NCI-H1694 (cell line): ENCODE measurements around the gene TRAK1.

Source experiments
- DNase-seq: peaks from one replicate; lab custom pipeline; 2025; lab: John Stamatoyannopoulos, UW

The TRAK1 gene

DNA sequence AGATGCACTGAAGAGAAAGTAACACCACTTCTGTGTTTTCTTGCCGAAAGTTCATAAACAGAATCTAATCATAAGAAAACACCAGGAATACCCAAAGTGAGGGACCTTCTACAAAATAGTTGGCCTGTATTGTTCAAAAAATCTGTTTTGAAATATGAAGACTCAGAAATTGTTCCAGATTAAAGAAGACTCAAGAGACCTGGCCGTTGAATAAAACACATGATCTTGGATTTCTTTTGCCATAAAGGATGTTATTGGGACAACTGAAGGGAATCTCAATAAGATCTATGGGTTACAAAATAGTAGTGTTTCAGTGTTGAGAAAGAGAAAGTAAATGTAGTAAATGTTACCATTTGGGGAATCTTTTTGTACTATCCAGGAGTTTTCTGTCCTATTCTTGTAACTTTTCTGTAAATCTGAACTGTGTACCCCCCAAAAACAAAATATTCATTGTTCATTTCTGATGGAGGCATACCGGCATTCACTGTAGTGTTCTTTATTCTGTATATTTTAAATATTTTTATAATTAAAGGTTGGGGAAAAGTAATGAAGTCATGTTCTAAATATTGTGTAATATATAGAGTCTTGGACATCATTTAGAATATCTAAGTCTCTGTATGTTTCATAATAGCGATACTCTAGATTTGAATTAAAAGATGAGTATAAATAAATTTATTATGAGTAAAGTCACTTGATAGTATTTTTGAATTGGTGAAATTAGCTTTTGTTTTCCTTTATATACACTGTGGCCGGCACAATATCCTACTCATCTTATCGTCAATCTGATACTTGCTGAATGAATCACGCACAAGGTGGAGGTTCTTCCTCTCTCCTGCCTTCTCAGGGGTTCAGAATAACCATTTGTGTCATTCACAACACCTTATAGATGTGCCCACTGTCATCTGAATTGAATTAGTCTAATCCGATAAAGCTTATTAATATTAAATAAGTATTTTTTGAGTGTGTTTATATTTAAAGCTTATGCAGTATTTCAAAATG lies 66.7 kb downstream of the TRAK1 start:
- DNase-seq = no peak

DNA sequence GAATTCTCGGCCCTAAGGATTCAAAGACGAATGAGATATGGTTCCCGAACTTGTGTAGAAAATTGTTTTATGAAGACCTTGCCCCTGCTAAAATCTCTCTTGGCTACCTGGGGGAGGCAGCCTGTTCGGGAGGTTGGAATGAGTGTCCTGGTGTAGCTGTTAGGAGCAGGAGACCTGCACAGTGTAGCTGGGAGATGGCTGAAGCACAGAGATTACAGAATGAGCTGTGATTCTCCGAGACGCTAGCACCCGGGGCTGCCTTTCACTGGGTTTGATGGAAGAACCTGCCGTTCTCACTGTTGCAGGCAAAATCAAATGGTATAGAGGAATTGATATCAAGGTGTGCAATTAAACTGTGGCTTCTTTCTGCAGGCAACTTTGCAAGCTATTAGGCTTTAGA lies 68.0 kb downstream of the TRAK1 start:
- no peak for DNase-seq

DNA sequence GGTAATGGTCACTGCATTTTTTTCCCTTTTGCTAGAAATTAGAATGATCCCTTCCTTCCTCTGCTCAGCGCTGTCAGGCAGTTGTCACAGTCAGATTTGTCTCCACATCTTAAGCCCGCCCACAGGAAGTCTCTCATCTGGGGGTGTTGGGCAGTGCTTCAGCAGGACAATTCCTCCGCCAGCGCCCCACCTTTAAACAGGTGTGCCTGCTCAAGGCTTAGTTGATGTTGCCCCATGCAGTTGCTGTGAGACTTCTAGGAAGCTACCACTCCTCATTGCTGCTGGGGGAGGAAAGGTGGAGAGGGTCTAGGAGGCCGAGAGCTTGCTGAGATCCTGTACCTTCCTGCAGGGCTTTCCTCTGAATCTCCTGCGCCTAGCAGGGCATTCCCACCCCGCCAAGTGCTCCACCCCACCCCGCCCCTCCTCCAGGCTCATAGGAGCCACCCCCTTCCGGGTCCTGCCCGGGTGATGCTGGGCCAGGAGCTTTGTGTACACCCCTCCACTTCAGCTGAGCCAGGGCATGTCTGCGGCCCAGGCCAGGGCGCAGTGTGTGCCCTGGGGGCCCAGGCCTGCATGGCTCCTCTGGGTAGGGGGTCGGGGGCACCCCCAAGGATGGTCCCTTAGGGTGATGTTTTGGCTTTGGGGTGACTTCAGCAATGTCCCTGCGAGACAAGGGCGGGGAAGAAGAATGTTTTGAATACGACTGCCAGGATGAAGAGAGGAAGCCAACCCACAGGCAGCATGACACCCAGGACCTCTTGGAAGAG lies 68.7 kb downstream of the TRAK1 start:
- DNase-seq = no peak

DNA sequence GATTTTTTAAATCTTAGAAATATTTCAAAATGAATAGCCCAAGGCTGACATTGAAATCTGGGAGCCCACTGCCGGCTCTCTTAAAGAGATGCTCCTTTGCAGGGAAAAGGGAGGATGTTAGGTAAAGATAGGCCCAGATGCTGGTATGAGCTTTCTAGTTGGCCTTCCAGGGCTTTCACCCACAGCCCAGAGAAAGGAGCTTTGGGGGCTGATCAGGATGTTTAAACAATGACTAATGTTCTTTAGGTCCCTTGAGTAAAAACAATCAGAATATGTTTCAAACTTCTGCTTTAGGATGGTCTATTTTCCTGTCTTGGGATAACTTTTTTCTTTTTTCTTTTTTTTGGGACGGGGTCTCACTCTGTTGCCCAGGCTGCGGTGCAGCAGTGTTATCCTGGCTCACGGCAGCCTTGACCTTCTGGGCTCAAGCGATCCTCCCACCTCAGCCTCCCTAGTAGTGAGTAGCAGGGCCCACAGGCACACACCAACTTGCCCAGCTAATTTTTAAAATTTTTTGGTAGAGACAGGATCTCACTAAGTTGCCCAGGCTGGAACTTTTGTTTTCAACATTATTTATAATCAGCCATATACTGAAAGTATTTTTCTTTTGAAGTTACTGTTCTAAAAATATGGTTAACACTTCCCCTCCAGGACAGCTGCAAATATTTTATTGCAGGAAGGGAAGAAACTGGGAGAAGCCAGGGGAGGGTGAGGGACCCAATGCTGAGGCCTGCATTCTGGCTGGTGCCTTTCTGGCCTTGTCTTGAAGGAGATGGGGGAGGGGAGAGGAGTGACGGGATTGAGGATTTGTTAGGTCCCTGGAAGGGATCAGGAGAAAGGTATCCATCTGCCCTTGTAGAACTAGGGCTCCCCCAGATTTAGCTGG lies 70.1 kb downstream of the TRAK1 start:
- DNase-seq = no peak

DNA sequence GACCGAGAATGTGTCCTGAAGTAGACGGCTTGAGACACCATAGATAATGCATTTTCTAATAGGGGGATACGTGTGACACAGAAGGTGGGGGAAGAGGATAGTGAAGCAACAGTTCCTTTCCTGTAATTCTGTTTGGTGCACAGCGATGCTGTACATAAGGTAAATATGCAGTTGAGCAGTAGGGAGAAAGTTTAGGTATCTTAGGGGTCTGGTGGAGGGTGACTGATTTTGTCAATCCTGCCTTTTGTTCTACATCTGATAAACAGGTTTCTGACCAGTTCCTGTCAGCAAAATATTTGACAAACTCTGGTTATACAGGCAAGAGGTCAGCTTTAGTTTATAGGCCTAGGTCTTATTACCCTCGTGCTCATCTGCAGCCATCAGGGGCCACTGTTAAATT lies 71.3 kb downstream of the TRAK1 start:
- DNase-seq = no peak

DNA sequence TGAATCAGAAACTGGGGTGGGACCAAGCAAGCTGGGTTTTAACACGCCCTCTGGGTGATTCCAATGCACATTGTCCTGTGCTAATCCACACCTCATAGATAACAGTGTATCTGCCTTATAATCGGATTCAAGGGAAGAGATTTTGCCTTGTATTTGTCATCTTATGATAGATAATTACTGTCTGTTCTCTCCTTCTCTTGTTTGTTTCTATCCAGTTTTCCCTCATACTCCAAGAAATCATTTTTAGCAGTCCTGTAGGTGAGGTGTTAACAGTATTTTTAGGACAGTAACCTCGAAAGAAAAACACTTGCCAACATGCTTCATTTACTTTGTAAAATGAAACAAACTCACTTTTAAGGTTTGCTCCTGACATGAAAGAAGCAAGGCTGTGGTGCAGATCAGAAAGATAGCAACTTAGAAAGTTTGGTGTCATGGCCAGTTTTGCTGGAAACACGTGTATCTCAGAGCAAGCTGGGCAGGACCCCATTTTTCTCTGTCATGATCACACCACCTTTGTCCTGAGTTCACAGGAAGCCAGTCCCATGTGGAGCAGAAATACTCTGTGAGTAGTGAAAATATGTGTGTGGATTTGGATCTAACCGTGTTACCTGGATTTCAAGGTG lies 72.6 kb downstream of the TRAK1 start:
- no peak for DNase-seq

DNA sequence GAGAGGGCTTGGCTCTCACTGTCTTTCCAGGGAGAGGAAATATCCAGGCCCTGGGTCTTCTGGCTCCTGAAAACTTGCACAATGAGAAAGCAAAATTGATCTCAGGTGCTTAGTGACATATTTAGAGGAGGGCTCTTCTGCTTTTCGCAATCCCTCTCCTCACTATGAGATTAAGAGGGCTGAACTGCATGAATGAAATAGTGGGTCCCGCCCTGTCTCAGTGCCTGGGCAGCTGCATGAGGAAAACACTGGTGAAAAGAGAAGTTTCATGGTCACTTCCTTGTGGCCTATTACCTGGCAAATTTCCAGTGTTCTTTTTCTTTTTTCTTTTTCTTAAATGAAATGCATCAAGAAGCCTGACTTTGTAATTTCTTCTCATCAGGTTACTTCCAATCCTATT lies 73.5 kb downstream of the TRAK1 start:
- no peak for DNase-seq

DNA sequence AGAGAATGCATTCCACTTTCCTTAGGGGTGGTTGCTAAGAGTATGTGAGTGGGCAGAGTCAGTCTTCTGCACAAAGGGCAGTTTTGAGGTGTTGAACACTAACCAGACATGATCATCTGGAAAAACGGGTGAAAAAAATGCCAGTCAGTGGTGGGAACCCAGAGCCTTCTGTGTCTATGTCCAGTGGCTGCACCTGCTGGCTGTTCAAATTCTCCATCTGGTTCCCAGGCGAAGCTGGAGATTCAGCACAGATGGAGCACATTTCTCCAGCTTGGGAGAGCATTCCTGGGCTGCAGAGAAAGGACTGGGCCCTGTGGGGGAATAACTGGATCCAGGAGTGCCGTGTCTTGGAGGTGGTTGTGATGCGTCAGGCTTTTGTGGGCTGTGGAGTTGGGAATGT lies 74.1 kb downstream of the TRAK1 start:
- no peak for DNase-seq

DNA sequence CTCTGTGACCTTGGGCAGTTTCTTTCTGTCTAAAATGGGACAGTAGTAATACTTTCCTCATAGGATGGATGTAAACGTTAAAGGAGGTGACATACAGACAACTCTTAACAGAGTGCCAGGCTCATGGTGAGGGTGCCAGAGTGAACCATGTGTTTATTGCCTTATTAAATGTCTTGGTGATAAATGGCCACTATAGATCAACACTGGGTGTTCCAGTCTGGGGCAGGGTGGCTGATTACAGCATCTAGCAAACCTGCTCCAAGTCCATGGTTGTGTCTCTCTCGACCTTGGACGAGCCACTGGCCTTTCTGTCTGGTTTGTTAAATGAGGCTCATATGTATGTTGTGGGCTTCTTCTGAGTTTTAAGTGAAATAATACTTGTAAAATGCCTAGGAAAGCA lies 75.1 kb downstream of the TRAK1 start:
- no peak for DNase-seq

DNA sequence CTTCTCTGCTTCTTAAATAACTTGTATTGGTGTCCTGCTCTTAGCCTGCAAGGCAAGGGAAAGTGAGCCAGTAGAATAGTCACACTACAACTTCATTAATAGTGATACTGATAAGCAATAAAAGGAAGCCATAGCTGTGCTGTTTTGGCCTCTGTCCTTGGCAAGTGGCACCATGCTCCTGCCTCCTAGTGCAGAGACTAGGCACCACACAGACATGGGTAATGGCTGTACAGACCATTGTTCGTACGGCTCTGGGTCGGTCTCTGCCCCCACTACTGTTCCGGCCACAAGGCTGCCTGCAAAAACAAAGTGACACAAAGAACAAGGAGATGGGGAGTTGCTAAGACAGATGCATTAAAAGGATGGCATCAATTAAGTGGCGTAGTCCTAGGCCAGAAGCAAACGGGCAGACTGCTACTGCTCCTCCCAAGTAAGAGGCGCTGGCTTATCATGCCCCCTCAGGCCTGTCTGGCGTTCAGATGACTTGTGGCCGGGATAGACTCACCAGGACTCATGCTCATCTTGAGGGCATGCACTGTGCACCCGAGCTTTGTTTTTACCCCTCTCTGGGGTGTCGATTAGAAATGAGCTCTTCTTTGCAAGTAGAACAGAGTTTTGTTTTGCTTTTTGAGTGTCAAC lies 75.6 kb downstream of the TRAK1 start:
- DNase-seq = no peak

DNA sequence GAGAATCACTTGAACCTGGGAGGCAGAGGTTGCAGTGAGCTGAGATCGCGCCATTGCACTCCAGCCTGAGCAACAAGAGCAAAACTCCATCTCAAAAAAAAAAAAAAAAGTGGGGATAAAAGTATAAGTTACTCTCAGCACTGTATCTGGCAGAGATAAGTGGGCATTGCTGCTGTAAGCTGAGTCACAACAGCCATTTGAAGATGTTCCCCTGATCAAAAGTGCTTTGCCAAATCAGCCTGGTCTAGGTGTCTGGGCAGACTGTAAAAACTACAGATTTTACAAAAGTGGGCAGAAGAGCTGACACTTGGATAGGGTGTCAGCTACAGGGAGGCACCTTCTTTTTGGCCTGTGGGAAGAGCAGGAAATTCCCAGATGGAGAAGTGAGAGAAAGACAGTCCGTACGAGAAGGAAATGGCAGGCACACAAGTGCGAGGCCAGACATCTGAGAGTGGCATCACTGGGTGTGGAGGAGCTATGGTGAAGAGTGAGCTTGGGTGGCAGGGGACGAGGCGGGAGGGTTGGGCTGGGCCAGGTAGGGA lies 78.5 kb downstream of the TRAK1 start:
- DNase-seq = no peak

DNA sequence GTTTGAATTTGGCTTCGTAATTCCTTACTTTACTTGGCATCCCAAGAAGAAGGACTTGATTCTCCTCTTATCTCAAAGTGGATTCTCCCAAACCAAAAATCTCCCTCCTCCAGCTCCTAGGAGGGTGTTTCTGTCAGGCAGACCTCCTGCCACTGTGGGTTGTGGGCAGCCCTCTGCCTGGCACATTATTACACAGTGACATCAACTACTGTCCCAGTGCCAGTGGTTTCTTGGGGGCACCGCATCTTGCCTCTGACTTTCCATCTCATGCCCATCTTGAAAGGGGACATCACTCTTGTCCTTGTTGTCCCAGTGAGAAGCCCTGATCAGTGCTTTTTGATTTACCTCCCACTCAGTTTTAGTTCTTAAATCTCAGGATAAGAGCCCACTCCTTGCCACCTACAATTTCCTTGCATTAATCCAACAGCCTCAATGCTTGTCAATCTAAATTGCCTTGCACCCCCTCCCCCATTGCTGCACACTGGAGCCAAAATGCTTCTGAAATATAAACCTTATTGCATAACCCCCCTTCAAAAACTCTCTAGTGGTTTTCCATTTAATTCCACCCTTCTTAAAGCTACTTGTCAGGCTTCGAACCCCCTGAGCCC lies 81.0 kb downstream of the TRAK1 start:
- no peak for DNase-seq

DNA sequence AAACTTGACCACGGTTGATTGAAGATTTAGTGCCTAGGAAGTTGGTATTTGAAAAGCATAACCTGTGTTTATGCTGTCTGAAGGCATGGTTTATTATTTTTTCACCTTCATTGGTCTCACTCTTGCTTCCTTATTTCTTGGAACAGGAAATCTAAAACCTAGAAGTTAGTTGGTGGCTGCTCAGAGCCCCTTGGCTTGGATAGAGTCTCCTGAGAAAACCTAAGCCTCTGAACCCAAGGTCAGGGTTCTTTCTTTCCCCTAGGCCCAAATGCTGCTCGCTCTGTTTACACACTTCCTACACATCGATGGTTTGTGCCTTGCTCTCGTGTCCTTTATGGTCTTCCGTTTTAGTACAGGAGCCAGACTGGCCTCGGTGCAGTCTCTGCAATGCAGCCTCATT lies 82.2 kb downstream of the TRAK1 start:
- DNase-seq = no peak

DNA sequence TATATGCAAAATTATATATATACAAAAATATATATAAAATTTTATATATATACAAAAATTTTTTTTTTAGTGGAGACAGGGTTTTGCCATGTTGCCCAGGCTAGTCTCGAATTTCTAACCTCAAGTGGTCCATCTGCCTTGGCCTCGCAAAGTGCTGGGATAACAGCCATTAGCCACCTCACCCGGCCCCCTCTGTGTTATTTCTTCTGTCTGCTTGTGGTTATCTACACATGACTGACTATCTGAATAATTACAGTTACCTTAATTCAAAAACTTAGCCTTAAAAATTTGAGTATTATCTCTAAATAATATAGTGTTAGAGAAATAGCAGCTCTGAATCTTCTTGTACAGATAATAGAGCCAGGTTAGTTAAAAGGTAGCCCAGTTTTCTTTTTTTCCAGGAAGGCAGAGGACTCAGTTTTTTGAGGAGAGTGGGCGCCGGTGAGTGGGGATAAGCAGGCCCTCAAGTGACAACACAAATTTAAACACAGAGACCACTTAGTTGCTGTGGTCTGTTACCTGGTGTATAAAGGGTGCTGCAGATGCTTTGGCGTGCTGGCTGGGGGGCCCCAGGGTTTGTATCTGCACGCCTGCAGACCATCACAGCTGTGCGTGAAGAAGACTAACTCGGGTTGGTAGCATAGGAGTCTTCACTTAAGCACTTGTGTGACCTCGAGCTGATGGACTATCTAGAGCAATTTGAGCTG lies 83.7 kb downstream of the TRAK1 start:
- DNase-seq = no peak

DNA sequence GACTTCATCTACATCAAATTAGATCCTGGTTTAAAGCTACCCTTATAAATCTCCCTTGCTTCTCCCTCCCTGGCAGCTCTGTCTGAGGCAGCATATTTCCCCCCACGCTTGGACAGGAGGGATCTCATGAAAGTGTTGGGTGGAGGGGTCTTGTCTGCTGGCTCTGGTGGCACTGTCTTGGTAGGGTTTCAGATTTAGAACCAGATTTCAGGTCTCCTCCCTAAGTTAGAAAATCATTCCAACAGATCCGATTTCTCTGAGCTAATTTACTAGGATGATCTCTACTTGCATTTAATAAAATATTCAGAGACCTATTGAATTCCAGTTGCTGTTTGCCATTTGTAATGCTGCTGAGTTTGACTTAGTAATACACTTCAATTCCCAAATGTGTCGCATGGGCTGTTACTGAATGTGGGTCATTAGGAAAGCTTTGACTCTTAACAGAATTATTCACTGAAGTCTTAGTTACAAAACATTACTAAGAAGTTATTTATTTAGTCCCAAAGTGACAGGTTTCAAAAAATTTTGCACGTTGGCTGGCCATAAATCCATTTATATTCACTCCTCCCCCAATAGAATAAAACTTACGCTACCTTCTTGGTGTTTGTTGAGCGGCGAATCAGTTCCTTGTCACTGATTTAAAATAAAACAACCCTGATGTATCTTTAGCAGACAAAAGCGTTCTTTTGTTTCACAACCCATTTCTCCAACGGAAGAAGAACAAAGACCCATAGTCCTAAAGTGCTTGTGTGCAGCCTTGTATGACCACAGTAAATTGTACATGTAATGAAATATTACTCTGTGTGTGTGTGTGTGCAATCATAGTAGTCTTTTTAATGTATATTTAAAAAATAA lies 84.5 kb downstream of the TRAK1 start:
- DNase-seq = no peak

DNA sequence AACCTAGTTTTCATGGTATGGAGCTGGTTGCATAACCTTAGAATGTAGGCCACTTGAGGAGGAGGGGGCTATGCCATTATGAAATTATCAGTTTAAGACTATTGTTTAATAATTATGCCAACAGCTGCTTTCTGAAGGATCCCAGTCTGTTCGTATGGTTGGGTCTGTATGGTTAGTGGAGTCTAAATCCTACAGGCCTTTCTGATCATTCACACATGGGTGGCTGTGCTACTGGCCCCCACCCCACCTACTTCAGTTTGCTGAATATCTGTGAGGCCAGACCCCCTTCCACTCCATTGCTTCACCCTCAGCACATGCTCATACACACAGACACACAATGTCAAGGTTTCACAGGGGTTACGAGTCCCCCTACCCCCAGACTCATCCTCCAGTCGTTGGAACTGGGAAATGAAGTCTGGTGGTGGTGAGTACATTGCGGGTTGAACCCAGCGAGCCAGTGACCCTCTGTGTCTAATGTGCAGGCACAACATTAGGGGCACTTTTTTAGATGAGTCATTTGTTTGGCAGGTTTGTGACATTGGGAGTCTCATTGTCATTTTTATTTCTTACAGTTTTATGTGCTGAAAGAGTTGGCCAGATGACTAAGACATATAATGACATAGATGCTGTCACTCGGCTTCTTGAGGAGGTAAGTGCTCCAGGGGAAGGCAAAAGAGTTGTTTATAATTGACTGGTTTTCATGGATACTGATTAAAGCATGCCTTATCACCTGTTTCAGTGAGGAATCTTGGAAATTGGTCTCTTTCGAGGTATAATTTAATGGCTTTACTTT lies 85.3 kb downstream of the TRAK1 start:
- no peak for DNase-seq

DNA sequence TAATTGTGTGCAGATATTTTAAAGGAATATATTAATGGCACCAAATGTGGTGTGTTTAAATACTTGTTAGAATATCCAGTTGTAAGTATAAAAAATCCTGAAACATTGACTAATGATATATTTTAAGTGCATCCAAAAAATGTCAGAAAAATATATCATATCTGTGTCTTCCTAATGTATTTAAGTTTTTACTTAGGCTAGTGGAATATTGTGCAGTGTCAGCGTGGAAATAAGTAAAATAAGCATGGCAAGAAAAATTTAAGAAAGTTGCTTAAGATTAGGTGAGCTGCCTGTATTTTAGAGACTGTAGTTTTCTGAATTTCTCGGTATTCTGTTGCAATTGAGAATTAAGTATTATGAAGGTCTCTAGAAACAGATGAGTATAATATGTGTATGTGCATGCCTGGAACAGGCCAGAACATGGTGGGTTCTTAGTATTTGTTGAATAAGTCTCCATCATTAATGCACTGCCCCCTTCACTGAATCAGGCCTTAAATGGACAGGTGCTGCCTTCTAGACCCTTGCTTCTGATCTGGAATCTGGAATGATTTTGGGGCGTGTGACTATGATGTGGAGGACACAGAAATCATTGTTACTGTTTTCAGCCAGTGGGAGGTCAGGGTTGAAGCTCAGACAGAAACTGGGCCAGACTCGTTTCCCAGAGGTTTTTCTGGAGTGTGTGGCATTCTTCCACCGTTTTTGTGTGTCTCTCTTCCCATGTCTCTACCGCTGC lies 86.1 kb downstream of the TRAK1 start:
- DNase-seq = no peak
